ENCODE results near the gene VSX2. TPM values are rescaled to one million over a fixed set of nuclear protein-coding genes. Genes with fewer than 3 reads are reported as not detected.
A peak's percentile ranks its signal among the peaks of the same experiment; 100 is the strongest.
"Not testable (repeated sequence)": the region's sequence is repeated elsewhere in the genome, so short reads cannot be mapped to it uniquely, and the experiment has no call there.

VSX2 gene
- total RNA-seq, 1 donor from 2014 or later: not detected

- H3K4me3 ChIP-seq (ENCODE audit: low read length in 3 of 3); H3K9ac ChIP-seq (ENCODE audit: low read depth in 1 of 3, low read length in 3 of 3); H3K4me1 ChIP-seq (ENCODE audit: control insufficient read depth in 3 of 3, insufficient read depth in 3 of 3, low read length in 3 of 3); H3K36me3 ChIP-seq (ENCODE audit: control insufficient read depth in 3 of 3, insufficient read depth in 3 of 3, low read length in 3 of 3); H3K27me3 ChIP-seq (ENCODE audit: control insufficient read depth in 3 of 3, insufficient read depth in 3 of 3, low read length in 3 of 3); H3K9me3 ChIP-seq (ENCODE audit: control insufficient read depth in 3 of 3, low read length in 3 of 3); H3K27ac ChIP-seq (ENCODE audit: low read depth, low read length): not testable (repeated sequence)
Observed at GRCh38 chr14:74270382-74271177, 31.3 kb downstream of the VSX2 start.

GRCh38 chr14:74271365-74271764 is 32.1 kb downstream of the VSX2 start:
- Histone ChIP-seq H3K9me3 (ENCODE audit: control insufficient read depth in 3 of 3, low read length in 3 of 3) (no peaks in the 10 kb centered on the region), H3K27ac (ENCODE audit: low read depth, low read length) (no peak overlapping the region), H3K36me3 (ENCODE audit: control insufficient read depth in 3 of 3, insufficient read depth in 3 of 3, low read length in 3 of 3) (no peaks in the 10 kb centered on the region), H3K27me3 (ENCODE audit: control insufficient read depth in 3 of 3, insufficient read depth in 3 of 3, low read length in 3 of 3) (no peaks in the 10 kb centered on the region), H3K9ac (ENCODE audit: low read depth in 1 of 3, low read length in 3 of 3) (no peak overlapping the region), H3K4me3 (ENCODE audit: low read length in 3 of 3) (no peak overlapping the region), H3K4me1 (ENCODE audit: control insufficient read depth in 3 of 3, insufficient read depth in 3 of 3, low read length in 3 of 3) (peaks cover 0 to 4% (median 4%) of the 10 kb centered on the region in 3 donors)

- Histone ChIP-seq H3K27ac (ENCODE audit: low read depth, low read length) (no peak overlapping the region), H3K4me3 (ENCODE audit: low read length in 3 of 3) (no peak overlapping the region), H3K27me3 (ENCODE audit: control insufficient read depth in 3 of 3, insufficient read depth in 3 of 3, low read length in 3 of 3) (no peaks in the 10 kb centered on the region), H3K4me1 (ENCODE audit: control insufficient read depth in 3 of 3, insufficient read depth in 3 of 3, low read length in 3 of 3) (peaks cover 0 to 4% (median 4%) of the 10 kb centered on the region in 3 donors), H3K9me3 (ENCODE audit: control insufficient read depth in 3 of 3, low read length in 3 of 3) (no peaks in the 10 kb centered on the region), H3K36me3 (ENCODE audit: control insufficient read depth in 3 of 3, insufficient read depth in 3 of 3, low read length in 3 of 3) (no peaks in the 10 kb centered on the region), H3K9ac (ENCODE audit: low read depth in 1 of 3, low read length in 3 of 3) (no peak overlapping the region)
Observed at GRCh38 chr14:74275241-74275841, 36.1 kb downstream of the VSX2 start.

GRCh38 chr14:74278080-74278479 is 38.8 kb downstream of the VSX2 start:
- Histone ChIP-seq H3K27me3 (ENCODE audit: control insufficient read depth in 3 of 3, insufficient read depth in 3 of 3, low read length in 3 of 3) (no peaks in the 10 kb centered on the region), H3K4me1 (ENCODE audit: control insufficient read depth in 3 of 3, insufficient read depth in 3 of 3, low read length in 3 of 3) (peaks cover 0 to 4% (median 4%) of the 10 kb centered on the region in 3 donors), H3K27ac (ENCODE audit: low read depth, low read length) (no peak overlapping the region), H3K9me3 (ENCODE audit: control insufficient read depth in 3 of 3, low read length in 3 of 3) (no peaks in the 10 kb centered on the region), H3K4me3 (ENCODE audit: low read length in 3 of 3) (no peak overlapping the region), H3K9ac (ENCODE audit: low read depth in 1 of 3, low read length in 3 of 3) (no peak overlapping the region), H3K36me3 (ENCODE audit: control insufficient read depth in 3 of 3, insufficient read depth in 3 of 3, low read length in 3 of 3) (peaks cover 3 to 9% (median 6%) of the 10 kb centered on the region in 3 donors)

- H3K27me3 ChIP-seq (ENCODE audit: control insufficient read depth in 3 of 3, insufficient read depth in 3 of 3, low read length in 3 of 3): no peaks in the 10 kb centered on the region
- H3K4me1 ChIP-seq (ENCODE audit: control insufficient read depth in 3 of 3, insufficient read depth in 3 of 3, low read length in 3 of 3): no peaks in the 10 kb centered on the region
- H3K9ac ChIP-seq (ENCODE audit: low read depth in 1 of 3, low read length in 3 of 3): no peak overlapping the region
- H3K27ac ChIP-seq (ENCODE audit: low read depth, low read length): no peak overlapping the region
- peaks cover 18 to 32% (median 27%) of the 10 kb centered on the region in 3 donors for H3K36me3 ChIP-seq (ENCODE audit: control insufficient read depth in 3 of 3, insufficient read depth in 3 of 3, low read length in 3 of 3)
- no peak overlapping the region for H3K4me3 ChIP-seq (ENCODE audit: low read length in 3 of 3)
- no peaks in the 10 kb centered on the region for H3K9me3 ChIP-seq (ENCODE audit: control insufficient read depth in 3 of 3, low read length in 3 of 3)
Observed at GRCh38 chr14:74281069-74281468, 41.8 kb downstream of the VSX2 start.

GRCh38 chr14:74286736-74287135 is 47.5 kb downstream of the VSX2 start:
- Histone ChIP-seq H3K27ac (ENCODE audit: low read depth, low read length) (no peak overlapping the region), H3K36me3 (ENCODE audit: control insufficient read depth in 3 of 3, insufficient read depth in 3 of 3, low read length in 3 of 3) (peaks cover 57 to 78% (median 74%) of the 10 kb centered on the region in 3 donors)

GRCh38 chr14:74289801-74290200 is 50.6 kb downstream of the VSX2 start:
- peaks cover 62 to 85% (median 76%) of the 10 kb centered on the region in 3 donors for H3K36me3 ChIP-seq (ENCODE audit: control insufficient read depth in 3 of 3, insufficient read depth in 3 of 3, low read length in 3 of 3)

More at GRCh38 chr14:74286736-74287135, 47.5 kb downstream of the VSX2 start:
- H3K27me3 ChIP-seq (ENCODE audit: control insufficient read depth in 3 of 3, insufficient read depth in 3 of 3, low read length in 3 of 3): no peaks in the 10 kb centered on the region
- H3K4me1 ChIP-seq (ENCODE audit: control insufficient read depth in 3 of 3, insufficient read depth in 3 of 3, low read length in 3 of 3): peaks cover 0 to 7% (median 4%) of the 10 kb centered on the region in 3 donors
- no peak overlapping the region for H3K9ac ChIP-seq (ENCODE audit: low read depth in 1 of 3, low read length in 3 of 3)
- no peaks in the 10 kb centered on the region for H3K9me3 ChIP-seq (ENCODE audit: control insufficient read depth in 3 of 3, low read length in 3 of 3)
- H3K4me3 ChIP-seq (ENCODE audit: low read length in 3 of 3): no peak overlapping the region

GRCh38 chr14:74290415-74290814 is 51.2 kb downstream of the VSX2 start:
- Histone ChIP-seq H3K4me3 (ENCODE audit: low read length in 3 of 3) (no peak overlapping the region), H3K27ac (ENCODE audit: low read depth, low read length) (no peak overlapping the region), H3K4me1 (ENCODE audit: control insufficient read depth in 3 of 3, insufficient read depth in 3 of 3, low read length in 3 of 3) (peaks cover 0 to 16% (median 14%) of the 10 kb centered on the region in 3 donors), H3K36me3 (ENCODE audit: control insufficient read depth in 3 of 3, insufficient read depth in 3 of 3, low read length in 3 of 3) (peaks cover 68 to 86% (median 76%) of the 10 kb centered on the region in 3 donors), H3K27me3 (ENCODE audit: control insufficient read depth in 3 of 3, insufficient read depth in 3 of 3, low read length in 3 of 3) (no peaks in the 10 kb centered on the region), H3K9me3 (ENCODE audit: control insufficient read depth in 3 of 3, low read length in 3 of 3) (no peaks in the 10 kb centered on the region), H3K9ac (ENCODE audit: low read depth in 1 of 3, low read length in 3 of 3) (no peak overlapping the region)

More at GRCh38 chr14:74289801-74290200, 50.6 kb downstream of the VSX2 start:
- H3K4me3 ChIP-seq (ENCODE audit: low read length in 3 of 3): no peak overlapping the region
- no peak overlapping the region for H3K27ac ChIP-seq (ENCODE audit: low read depth, low read length)
- peaks cover 0 to 16% (median 14%) of the 10 kb centered on the region in 3 donors for H3K4me1 ChIP-seq (ENCODE audit: control insufficient read depth in 3 of 3, insufficient read depth in 3 of 3, low read length in 3 of 3)
- no peaks in the 10 kb centered on the region for H3K27me3 ChIP-seq (ENCODE audit: control insufficient read depth in 3 of 3, insufficient read depth in 3 of 3, low read length in 3 of 3)
- no peak overlapping the region for H3K9ac ChIP-seq (ENCODE audit: low read depth in 1 of 3, low read length in 3 of 3)
- H3K9me3 ChIP-seq (ENCODE audit: control insufficient read depth in 3 of 3, low read length in 3 of 3): no peaks in the 10 kb centered on the region

- H3K4me3 ChIP-seq (ENCODE audit: low read length in 3 of 3): no peak overlapping the region
- H3K9me3 ChIP-seq (ENCODE audit: control insufficient read depth in 3 of 3, low read length in 3 of 3): no peaks in the 10 kb centered on the region
- no peak overlapping the region for H3K27ac ChIP-seq (ENCODE audit: low read depth, low read length)
Observed at GRCh38 chr14:74292061-74292460, 52.8 kb downstream of the VSX2 start.

GRCh38 chr14:74293606-74294005 is 54.4 kb downstream of the VSX2 start:
- H3K27ac ChIP-seq (ENCODE audit: low read depth, low read length): no peak overlapping the region
- peaks cover 3 to 18% (median 14%) of the 10 kb centered on the region in 3 donors for H3K4me1 ChIP-seq (ENCODE audit: control insufficient read depth in 3 of 3, insufficient read depth in 3 of 3, low read length in 3 of 3)
- no peaks in the 10 kb centered on the region for H3K27me3 ChIP-seq (ENCODE audit: control insufficient read depth in 3 of 3, insufficient read depth in 3 of 3, low read length in 3 of 3)
- H3K9me3 ChIP-seq (ENCODE audit: control insufficient read depth in 3 of 3, low read length in 3 of 3): no peaks in the 10 kb centered on the region
- H3K4me3 ChIP-seq (ENCODE audit: low read length in 3 of 3): no peak overlapping the region
- peaks cover 64 to 81% (median 75%) of the 10 kb centered on the region in 3 donors for H3K36me3 ChIP-seq (ENCODE audit: control insufficient read depth in 3 of 3, insufficient read depth in 3 of 3, low read length in 3 of 3)
- no peak overlapping the region for H3K9ac ChIP-seq (ENCODE audit: low read depth in 1 of 3, low read length in 3 of 3)

More at GRCh38 chr14:74292061-74292460, 52.8 kb downstream of the VSX2 start:
- peak overlapping the region in 1 of 3 donors; percentile 45 for H3K9ac ChIP-seq (ENCODE audit: low read depth in 1 of 3, low read length in 3 of 3)
- peaks cover 68 to 85% (median 78%) of the 10 kb centered on the region in 3 donors for H3K36me3 ChIP-seq (ENCODE audit: control insufficient read depth in 3 of 3, insufficient read depth in 3 of 3, low read length in 3 of 3)
- H3K4me1 ChIP-seq (ENCODE audit: control insufficient read depth in 3 of 3, insufficient read depth in 3 of 3, low read length in 3 of 3): peaks cover 0 to 16% (median 14%) of the 10 kb centered on the region in 3 donors
- no peaks in the 10 kb centered on the region for H3K27me3 ChIP-seq (ENCODE audit: control insufficient read depth in 3 of 3, insufficient read depth in 3 of 3, low read length in 3 of 3)

Data from skeletal muscle tissue (tissue), 4 donors.